Measurements from ENCODE around the gene ZFC3H1.
"Not testable (repeated sequence)": the region's sequence is repeated elsewhere in the genome, so short reads cannot be mapped to it uniquely, and the experiment has no call there.

DNA sequence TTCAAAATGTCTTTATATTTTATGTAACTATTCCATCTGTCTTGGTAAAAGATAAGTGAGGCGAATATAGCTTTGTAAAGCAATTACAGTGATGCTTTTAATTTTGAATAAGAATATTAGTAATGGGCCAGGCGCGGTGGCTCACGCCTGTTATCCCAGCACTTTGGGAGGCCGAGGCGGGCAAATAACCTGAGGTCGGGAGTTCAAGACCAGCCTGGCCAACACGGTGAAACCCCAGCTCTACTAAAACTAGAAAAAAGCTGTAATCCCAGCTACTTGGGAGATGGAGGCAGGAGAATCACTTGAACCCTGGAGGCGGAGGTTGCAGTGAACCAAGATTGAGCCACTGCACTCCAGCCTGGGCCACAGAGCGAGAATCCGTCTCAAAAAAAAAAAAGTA is 23.5 kb upstream of the ZFC3H1 start:
- TF ChIP-seq, protein P1, sequence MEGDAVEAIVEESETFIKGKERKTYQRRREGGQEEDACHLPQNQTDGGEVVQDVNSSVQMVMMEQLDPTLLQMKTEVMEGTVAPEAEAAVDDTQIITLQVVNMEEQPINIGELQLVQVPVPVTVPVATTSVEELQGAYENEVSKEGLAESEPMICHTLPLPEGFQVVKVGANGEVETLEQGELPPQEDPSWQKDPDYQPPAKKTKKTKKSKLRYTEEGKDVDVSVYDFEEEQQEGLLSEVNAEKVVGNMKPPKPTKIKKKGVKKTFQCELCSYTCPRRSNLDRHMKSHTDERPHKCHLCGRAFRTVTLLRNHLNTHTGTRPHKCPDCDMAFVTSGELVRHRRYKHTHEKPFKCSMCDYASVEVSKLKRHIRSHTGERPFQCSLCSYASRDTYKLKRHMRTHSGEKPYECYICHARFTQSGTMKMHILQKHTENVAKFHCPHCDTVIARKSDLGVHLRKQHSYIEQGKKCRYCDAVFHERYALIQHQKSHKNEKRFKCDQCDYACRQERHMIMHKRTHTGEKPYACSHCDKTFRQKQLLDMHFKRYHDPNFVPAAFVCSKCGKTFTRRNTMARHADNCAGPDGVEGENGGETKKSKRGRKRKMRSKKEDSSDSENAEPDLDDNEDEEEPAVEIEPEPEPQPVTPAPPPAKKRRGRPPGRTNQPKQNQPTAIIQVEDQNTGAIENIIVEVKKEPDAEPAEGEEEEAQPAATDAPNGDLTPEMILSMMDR (IDR thresholded peaks at IDR 0.05; ENCODE audit: low read length): not testable (repeated sequence)
- not testable (repeated sequence) for TF ChIP-seq EZH2 (optimal IDR thresholded peaks at IDR 0.05; ENCODE audit: low read depth, low read length); EZH2phosphoT487 (IDR thresholded peaks at IDR 0.05; ENCODE audit: low read length)
